Thyroid gland (tissue), 4 donors: ENCODE results near the gene UBTF. TPM values are rescaled to one million over a fixed set of nuclear protein-coding genes. Genes with fewer than 3 reads are reported as not detected.

Experiments used
- DNase-seq, 2 donors: peaks; one replicate each; pipeline ENCODE4 v3.0.0-alpha.2; 2019
- H3K27ac ChIP-seq, 3 donors: fragments of 200-600 bp; sonication (generic); 1 replicate in 2 of 3; 2 replicates in 1 of 3; pipeline ENCODE4 v1.5.1; 2016 to 2019; ENCODE audit warnings: mild to moderate bottlenecking in 1 of 3, moderate library complexity in 1 of 3
- H3K27me3 ChIP-seq: fragments of 200-600 bp; sonication (generic); one replicate; pipeline ENCODE4 v1.5.1; 2019
- H3K36me3 ChIP-seq, 2 donors: fragments of 200-600 bp; sonication (generic); one replicate each; pipeline ENCODE4 v1.5.1; 2016 to 2019
- H3K4me1 ChIP-seq, 2 donors: fragments of 200-600 bp; sonication (generic); one replicate each; pipeline ENCODE4 v1.5.1; 2017 to 2019
- H3K4me3 ChIP-seq, 3 donors: fragments of 200-600 bp; sonication (generic); replicated peaks in 1 of 3; 1 replicate in 2 of 3; 2 replicates in 1 of 3; pipeline ENCODE4 v1.5.1; 2016; ENCODE audit warnings: mild to moderate bottlenecking in 1 of 3
- H3K9me3 ChIP-seq: fragments of 200-600 bp; sonication (generic); one replicate; pipeline ENCODE4 v1.5.1; 2017
- CTCF ChIP-seq, 6 experiments: fragments of 200-600 bp in 3 of 6; fragments of 450-650 bp in 3 of 6; sonication (generic) in 3 of 6; IDR thresholded peaks; one replicate each; pipeline ENCODE4 v1.5.1; 2016 to 2019; ENCODE audit warnings: antibody characterized with exemption in 6 of 6, mild to moderate bottlenecking in 2 of 6, inconsistent platforms in 1 of 6, moderate library complexity in 1 of 6
- POLR2A ChIP-seq, 2 donors: fragments of 450-650 bp; IDR thresholded peaks; one replicate each; pipeline ENCODE4 v1.6.1; 2017; ENCODE audit warnings: antibody characterized with exemption in 2 of 2, mild to moderate bottlenecking in 2 of 2, moderate library complexity in 1 of 2
- WGBS, 2 donors: methylation state at CpG; one replicate each; pipeline ENCODE4 v1.1.5; 2017; 5-methylcytosine and 5-hydroxymethylcytosine counted together
- intact Hi-C: fragments of 100-400 bp; cut with DNase I; formaldehyde crosslinking; loops from one replicate; pipeline ENCODE4 v1.15.1; 2023
- total RNA-seq, 4 donors: library from RNA; depleted of rRNA; stranded (reverse); fragments of >200 nt; gene quantifications; one replicate each; pipeline ENCODE4 v1.2.3, GENCODE V29; 2016

Gene UBTF
- total RNA-seq, 4 donors from 2014 or later = 63.6 to 97.4 (median 89.5) TPM

- intact Hi-C loops = no loop called here
- no peak for TF ChIP-seq POLR2A (IDR thresholded peaks at IDR 0.05)
- TF ChIP-seq CTCF (IDR thresholded peaks at IDR 0.05) = no peak
- WGBS, 2 donors = 84 to 87% methylated on average over 9 of the region's 9 CpGs
- Histone ChIP-seq H3K27ac (no peak overlapping the region), H3K4me3 (no peak overlapping the region), H3K9me3 (no peaks in the 10 kb centered on the region), H3K36me3 (no peaks in the 10 kb centered on the region), H3K4me1 (no peaks in the 10 kb centered on the region), H3K27me3 (no peaks in the 10 kb centered on the region)
- DNase-seq = no peak
These were observed 47.1 kb upstream of the UBTF start for GRCh38 chr17:44266402-44267164.

GRCh38 chr17:44263345-44263902 is 43.9 kb upstream of the UBTF start:
- no peaks in the 10 kb centered on the region for H3K9me3 ChIP-seq
- intact Hi-C loops = no loop called here
- H3K27me3 ChIP-seq = no peaks in the 10 kb centered on the region
- H3K27ac ChIP-seq = no peak overlapping the region
- H3K4me1 ChIP-seq = peaks cover 0 to 3% of the 10 kb centered on the region in 2 donors
- TF ChIP-seq CTCF (IDR thresholded peaks at IDR 0.05) (no peak), POLR2A (IDR thresholded peaks at IDR 0.05) (no peak)
- no peak for DNase-seq
- H3K4me3 ChIP-seq = no peak overlapping the region
- H3K36me3 ChIP-seq = no peaks in the 10 kb centered on the region
- WGBS, 2 donors = 91 to 93% methylated on average over 7 of the region's 7 CpGs

- 72 to 74% methylated on average over 11 of the region's 11 CpGs for WGBS, 2 donors
- TF ChIP-seq POLR2A (IDR thresholded peaks at IDR 0.05) (no peak), CTCF (IDR thresholded peaks at IDR 0.05) (no peak)
- no peak overlapping the region for H3K27ac ChIP-seq
- H3K36me3 ChIP-seq = no peaks in the 10 kb centered on the region
- intact Hi-C loops = no loop called here
- no peak overlapping the region for H3K4me3 ChIP-seq
- H3K9me3 ChIP-seq = no peaks in the 10 kb centered on the region
- H3K4me1 ChIP-seq = peaks cover 0 to 3% of the 10 kb centered on the region in 2 donors
- no peak for DNase-seq
- H3K27me3 ChIP-seq = no peaks in the 10 kb centered on the region
These were observed 43.3 kb upstream of the UBTF start for GRCh38 chr17:44262654-44263225.

GRCh38 chr17:44260296-44260695 is 40.8 kb upstream of the UBTF start:
- no peak for DNase-seq
- WGBS, 2 donors = 95 to 96% methylated on average over 2 to 6 of the region's 6 CpGs
- intact Hi-C loops = no loop called here

More at GRCh38 chr17:44260296-44260695, 40.8 kb upstream of the UBTF start:
- H3K4me3 ChIP-seq = no peak overlapping the region
- no peaks in the 10 kb centered on the region for H3K9me3 ChIP-seq
- H3K27me3 ChIP-seq = no peaks in the 10 kb centered on the region
- H3K4me1 ChIP-seq = peaks cover 0 to 3% of the 10 kb centered on the region in 2 donors
- H3K27ac ChIP-seq = no peak overlapping the region
- TF ChIP-seq CTCF (IDR thresholded peaks at IDR 0.05) (no peak), POLR2A (IDR thresholded peaks at IDR 0.05) (no peak)
- H3K36me3 ChIP-seq = no peaks in the 10 kb centered on the region
